ENCODE data around the gene PTMS.

Gene PTMS

DNA sequence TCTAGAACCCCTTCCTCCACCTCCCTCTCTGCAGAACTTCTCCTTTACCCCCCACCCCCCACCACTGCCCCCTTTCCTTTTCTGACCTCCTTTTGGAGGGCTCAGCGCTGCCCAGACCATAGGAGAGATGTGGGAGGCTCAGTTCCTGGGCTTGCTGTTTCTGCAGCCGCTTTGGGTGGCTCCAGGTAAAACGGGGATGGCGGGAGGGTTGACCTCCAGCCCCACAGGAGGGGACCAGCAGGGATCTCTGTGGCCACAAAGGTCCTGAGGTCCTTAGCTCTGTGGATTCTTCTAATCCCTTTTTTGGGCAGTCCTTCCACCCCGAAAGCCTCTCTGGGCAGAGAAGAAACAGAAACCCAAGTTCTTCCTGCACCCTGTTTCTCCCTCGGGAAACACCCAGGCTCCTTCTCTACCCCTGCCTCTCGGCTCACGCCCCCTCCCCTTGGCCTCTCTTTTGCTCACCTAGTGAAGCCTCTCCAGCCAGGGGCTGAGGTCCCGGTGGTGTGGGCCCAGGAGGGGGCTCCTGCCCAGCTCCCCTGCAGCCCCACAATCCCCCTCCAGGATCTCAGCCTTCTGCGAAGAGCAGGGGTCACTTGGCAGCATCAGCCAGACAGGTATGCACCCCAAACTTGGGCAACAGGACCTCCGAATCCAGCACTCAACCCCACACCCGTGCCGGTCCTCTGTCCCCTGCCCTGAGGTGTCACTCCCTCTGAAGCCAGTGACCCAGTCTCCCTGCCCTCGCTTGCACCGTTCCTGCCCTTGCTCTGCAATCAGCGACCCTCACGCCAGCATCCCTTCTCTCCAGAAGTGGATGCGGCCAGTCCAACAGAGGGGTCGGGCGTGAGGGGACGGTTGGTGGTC, 6.8 kb downstream of the PTMS start:
- no peak for DNase-seq

DNA sequence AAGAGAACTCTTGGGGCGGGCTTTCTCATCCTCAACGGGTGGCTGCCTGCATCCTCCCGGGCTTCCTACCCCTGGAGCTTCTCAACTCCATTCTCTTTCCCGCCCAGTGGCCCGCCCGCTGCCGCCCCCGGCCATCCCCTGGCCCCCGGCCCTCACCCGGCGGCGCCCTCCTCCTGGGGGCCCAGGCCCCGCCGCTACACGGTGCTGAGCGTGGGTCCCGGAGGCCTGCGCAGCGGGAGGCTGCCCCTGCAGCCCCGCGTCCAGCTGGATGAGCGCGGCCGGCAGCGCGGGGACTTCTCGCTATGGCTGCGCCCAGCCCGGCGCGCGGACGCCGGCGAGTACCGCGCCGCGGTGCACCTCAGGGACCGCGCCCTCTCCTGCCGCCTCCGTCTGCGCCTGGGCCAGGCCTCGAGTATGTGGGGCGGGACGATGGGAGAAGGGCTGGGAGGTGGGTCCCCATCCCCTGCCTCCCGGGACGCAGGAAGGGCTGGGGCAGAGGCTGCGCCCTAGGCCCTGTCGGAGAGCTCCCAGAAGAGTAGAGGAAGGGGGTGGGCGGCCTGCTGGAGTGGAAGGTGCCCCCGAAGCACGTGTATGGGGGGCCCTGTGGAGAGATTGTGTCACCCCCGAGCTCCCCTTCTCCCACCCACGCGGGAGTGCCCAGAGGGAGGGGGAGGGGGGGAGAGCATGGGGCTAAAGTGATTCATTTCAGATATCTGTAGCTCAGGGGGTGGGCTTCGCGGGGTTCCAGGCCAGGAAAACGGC, 7.6 kb downstream of the PTMS start:
- DNase-seq: no peak

DNA sequence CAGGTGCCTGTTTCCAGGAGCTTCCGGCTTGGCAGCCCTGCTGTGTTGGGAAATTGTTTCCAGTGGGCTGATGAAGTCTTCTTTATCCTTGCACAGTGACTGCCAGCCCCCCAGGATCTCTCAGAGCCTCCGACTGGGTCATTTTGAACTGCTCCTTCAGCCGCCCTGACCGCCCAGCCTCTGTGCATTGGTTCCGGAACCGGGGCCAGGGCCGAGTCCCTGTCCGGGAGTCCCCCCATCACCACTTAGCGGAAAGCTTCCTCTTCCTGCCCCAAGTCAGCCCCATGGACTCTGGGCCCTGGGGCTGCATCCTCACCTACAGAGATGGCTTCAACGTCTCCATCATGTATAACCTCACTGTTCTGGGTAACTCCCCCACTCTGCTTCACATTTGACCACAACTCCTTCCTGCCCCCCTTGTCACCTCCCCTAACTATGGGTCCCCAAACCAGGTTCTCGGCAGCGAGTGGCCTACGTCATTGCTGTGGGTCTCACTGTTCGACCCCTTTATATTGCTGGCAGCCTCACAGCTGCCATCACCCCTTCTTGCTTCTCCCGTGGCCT, 8.4 kb downstream of the PTMS start:
- peak; percentile 58 to 74 for DNase-seq

DNA sequence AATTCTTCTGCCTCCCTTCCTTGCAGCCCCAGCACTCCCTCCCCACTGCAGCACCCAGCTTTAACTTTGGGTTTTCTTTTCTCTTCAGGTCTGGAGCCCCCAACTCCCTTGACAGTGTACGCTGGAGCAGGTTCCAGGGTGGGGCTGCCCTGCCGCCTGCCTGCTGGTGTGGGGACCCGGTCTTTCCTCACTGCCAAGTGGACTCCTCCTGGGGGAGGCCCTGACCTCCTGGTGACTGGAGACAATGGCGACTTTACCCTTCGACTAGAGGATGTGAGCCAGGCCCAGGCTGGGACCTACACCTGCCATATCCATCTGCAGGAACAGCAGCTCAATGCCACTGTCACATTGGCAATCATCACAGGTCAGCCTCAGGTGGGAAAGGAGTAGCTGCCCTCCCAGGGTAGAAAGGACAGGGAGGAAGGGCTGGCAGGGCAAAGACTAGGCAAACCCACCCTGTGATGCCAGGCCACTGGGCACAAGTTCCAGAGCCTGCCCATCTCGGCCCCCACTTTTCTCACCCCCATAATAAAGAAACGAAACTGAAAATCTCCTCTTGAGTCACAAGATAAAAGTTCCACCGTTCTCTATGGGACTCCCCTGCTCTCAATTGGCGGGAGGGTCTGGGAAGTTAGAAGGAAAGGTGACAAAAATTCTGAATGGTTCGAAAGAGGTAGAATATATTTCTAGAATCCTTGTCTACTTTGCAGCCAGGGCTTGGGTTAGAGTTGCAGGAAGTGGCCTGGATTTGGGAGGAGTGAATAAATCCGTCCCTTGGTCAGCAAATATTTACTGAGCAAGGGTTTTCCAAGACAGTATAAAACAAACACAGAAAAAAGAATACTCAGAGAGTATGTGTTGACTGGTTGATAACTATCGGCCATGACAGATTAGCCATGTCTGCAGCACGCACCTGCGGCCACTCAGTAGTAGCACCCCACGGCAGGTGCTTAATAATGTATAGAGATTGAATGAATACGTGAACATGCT, 9.3 kb downstream of the PTMS start:
- no peak for DNase-seq

DNA sequence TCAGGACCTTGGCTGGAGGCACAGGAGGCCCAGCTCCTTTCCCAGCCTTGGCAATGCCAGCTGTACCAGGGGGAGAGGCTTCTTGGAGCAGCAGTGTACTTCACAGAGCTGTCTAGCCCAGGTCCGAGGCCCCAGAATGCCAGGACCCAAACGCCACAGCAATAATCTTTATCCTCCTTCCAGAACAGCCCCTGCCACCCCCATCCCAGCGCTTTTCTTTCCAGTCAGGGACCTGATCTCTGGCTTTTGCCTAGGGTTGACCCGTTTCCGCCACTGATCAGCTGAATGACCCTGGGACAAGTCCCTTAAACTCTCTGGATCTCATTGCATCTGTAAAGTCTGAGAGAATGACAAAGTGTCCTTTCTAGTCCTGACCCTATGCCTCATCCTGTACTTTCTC, 11.2 kb downstream of the PTMS start:
- no peak for DNase-seq

DNA sequence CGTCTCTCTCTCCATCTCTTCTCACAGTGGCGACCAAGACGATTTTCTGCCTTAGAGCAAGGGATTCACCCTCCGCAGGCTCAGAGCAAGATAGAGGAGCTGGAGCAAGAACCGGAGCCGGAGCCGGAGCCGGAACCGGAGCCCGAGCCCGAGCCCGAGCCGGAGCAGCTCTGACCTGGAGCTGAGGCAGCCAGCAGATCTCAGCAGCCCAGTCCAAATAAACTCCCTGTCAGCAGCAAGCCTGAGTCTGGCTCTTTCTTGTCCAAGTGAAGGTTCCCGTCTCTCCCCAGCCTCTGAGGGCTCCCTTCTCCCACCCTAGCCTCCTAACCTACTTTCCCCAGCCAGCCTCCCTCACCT, 12.0 kb downstream of the PTMS start:
- DNase-seq: no peak

DNA sequence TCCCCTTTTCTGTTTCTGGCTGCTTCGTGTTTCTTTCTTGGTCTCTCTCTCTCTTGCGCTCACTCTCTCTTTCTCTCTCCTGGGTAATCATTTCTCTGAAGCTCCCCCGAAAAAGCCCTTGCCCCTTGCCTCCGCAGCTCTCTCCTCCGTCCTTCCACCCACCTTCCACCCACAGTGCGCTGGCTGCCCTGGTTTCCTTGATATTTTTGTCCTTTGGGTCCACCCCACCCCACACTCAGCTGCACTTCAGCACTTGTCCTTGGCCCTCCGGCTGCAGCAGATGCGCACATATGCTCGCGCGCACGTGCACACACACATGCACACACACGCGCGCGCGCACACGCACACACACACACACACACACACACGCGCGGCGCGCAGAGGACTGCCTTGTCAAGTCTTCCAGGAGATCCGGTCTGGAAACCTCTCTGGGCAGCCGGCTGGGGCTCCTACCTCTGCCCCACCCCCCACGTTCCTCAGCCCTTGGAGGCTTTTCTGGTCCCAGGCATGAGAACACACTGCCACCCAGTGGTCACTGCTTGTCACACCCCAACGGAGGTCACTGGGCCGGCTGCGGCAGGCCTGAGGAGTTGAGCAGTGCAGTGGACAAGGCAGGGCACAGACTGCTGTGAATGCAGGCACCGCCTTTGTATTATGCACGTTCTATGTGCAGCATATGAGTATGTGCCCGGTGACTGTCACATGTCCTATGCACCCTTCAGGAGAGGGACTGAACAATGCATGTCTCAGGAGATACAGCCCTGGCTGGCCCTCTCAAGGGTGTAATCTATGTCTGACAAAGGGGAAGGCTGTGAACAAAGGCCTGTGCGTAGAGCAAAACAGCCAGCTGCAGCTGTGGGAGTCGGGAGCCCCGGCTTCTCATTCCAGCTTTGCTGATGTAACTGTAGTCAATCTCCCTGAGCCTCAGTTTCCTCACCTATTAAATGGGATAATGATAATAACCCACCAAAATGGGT, 12.7 kb downstream of the PTMS start:
- DNase-seq: peak; percentile 87 to 89

DNA sequence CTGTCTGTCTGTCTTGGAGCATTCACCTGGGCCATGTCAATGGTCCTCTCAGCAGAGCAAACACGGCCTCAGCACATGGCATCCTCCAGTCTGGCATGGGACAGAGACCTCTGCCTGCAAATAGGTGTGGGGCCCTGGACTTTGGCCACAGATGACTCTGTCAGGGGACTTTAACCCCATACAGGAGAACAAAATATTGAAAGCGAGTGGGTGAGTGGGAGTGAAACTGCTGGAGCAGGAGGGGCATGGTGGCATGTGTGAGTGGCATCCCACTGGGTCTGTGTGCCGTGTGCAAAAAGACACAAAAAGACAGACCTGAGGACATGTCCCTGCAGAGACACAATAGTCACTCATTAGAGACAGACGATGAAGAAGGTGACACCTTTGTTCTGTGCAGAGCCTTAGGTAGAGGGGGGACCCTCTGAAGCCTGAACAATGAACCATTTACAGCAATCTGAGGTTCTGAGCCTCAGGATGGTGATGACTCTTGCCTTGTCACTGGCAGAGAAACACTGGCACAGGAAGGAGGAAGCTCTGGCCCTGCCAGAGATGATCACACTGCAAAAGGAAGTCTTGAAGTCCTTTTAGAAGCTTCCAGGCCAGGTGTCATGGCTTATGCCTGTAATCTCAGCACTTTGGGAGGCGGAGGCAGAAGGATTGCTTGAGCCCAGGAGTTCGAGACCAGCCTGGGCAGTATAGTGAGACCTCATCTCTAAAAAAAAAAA, 13.7 kb downstream of the PTMS start:
- no peak for DNase-seq

DNA sequence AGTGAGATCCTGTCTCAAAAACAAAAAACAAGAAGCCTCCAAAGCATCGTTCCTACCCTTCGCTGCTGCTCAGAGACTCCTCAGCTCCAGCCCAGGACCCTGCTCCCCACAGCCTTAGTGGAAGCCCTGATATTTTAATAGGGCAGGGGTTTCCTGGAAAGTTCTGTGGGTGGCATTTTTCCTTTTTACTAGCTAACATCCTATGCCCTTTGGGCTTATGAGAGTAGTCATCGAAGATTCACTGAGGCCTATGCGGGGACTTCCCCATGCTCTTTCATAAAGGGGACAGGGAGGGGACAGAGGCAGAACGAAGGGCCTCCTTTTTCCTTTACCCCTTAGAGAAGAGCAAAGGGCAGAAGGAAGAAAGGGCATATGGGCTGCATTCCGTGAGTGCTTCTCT, 14.4 kb downstream of the PTMS start:
- DNase-seq: no peak

DNA sequence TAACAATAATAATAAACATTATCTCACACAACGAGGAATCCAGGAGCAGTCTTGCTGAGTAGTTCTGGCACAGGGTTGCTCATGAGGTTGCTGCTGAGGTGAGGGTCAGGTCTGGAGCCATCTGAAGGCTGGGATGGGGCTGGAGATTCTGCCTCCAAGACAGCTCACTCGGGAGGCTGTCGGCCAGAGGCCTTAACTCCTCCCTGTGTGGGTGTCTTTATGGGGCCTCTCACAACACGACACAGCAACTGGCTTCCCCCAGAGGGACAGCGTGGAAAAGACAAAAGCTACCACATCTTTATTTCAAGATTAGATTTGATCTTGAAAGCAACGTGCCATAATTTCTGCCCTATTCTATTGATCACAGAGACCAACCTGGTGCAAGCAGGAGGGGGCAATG, 16.0 kb downstream of the PTMS start:
- no peak for DNase-seq

DNA sequence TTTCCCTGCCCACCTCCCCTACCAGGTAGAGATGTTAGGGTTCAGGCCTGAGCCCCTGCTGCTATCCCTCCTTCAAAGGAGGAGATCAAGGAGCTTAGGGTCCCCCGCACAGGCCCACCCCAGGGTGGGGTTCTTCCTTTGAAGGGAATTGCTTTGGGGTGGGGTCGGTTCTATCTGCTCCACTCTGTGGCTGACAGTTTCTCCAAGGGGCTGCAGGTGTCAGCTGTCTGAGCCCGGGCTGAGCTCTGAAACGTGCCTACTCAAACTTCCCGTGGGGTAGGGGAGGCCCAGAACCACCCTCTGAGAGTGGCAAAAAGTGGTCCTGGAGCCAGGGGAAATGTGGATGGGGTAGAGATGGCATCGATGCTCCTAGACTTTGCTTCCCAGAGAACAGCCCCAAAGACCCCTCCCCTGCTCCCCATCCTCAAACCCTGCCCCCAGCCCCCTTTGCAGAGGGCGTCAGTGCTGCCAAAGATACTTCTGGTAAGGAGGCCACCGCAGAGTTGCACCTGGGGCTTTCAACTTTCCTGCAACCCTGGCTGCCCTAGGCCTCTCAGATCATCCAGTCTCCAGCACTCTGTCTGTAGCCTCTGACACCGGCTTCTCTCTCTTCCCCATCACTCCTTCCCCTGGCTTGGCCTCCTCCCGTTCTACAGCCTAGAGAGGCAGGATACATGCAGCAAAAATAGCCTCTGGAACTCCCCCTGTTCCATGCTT, 16.8 kb downstream of the PTMS start:
- no peak for DNase-seq

DNA sequence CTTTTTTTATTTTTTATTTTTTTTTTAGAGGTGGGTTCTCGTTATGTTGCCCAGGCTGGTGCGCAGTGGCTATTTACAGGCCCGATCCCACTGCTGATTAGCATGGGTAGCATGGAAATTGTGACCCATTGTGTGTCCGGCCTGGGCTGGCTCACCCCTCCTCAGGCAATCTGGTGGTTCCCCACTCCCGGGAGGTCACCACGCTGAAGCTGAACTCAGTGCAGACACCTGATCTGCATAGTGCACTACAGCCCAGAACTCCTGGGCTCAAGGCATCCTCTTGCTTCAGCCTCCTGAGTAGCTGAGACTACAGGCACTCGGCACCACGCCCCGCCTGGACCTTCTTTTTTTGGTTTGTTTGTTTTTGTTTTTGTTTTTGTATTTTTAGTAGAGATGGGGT, 17.7 kb downstream of the PTMS start:
- no peak for DNase-seq

DNA sequence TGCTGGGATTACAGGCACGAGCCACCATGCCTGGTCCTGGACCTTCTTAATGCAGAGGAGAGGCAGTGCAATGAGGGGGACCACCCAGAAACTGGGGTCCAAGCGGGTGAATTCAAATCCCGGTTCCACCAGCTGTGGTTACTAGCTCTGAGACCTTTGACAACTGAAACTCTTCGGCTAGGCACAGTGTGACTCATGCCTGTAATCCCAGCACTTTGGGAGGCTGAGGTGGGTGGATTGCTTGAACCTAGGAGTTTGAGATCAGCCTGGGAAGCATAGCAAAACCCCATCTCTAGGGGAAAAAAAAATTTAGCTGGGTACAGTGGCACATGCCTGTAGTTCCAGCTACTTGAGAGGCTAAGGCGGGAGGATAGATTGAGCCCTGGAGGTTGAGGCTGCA, 18.1 kb downstream of the PTMS start:
- DNase-seq: no peak

DNA sequence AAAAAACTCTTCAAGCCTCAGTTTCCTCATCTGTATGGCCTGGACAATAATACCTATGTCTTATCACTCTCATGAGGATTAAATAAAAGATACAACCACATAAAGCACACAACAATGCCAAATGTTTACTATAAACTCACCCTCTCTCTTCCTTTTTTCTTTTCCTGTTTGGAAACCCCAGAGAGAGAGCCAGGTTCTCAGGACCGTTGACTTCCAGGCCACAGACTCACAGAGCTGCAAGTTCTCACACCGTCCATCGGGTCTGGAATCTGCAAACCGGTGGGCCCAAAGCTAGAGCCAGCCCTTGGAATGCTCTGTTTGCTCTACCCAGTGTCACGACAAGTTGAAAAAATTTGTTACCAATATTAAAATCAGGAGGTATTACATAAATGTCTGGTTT, 18.6 kb downstream of the PTMS start:
- no peak for DNase-seq

DNA sequence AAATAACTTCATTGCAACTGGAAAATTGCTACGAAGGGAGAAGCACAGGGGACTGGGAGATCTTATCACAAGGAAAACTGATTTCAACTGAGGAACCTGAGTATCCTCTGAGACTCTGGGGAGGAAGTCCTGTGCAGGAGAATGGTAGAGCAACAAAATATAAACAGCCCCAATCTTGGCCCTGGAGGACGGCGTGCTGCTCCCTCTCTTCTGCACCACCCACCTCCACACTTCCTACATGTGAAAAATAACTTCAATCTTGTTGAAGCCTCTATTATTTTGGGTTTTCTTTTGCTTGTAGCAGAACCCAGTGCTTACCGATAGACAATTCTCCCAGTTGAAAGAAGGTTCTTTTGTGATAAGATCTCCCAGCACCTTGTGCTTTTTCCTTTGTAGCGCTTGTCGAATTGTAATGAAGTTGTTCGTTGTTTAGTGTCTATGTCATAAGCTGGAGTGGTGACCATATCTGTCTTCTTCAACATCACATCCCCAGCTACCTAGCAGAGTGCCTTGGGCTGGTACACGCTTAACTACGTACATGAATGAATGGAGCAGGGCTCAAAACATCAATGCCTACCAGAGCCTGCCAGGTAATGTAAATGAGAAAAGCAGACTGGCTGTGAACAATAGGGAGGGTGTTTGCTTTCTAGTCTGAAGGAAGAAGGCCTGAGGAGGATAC, 20.4 kb downstream of the PTMS start:
- DNase-seq: peak; percentile 34 to 37

DNA sequence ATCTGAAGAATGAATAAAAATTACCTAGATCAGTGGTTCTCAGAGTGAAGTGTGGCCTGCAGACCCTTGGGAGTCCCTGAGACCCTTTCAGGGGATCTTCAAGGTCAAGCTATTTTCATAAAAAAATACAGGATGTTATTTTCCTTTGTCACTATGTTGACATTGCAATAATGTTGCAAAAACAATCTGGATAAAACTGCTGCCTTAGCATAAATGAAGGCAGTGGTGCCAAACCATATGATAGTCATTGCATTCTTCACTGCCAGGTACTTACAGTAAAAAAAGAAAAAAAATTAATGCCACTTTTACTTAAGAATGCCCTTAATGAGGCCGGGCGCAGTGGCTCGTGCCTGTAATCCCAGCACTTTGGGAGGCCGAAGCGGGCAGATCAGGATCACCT, 21.1 kb downstream of the PTMS start:
- no peak for DNase-seq

DNA sequence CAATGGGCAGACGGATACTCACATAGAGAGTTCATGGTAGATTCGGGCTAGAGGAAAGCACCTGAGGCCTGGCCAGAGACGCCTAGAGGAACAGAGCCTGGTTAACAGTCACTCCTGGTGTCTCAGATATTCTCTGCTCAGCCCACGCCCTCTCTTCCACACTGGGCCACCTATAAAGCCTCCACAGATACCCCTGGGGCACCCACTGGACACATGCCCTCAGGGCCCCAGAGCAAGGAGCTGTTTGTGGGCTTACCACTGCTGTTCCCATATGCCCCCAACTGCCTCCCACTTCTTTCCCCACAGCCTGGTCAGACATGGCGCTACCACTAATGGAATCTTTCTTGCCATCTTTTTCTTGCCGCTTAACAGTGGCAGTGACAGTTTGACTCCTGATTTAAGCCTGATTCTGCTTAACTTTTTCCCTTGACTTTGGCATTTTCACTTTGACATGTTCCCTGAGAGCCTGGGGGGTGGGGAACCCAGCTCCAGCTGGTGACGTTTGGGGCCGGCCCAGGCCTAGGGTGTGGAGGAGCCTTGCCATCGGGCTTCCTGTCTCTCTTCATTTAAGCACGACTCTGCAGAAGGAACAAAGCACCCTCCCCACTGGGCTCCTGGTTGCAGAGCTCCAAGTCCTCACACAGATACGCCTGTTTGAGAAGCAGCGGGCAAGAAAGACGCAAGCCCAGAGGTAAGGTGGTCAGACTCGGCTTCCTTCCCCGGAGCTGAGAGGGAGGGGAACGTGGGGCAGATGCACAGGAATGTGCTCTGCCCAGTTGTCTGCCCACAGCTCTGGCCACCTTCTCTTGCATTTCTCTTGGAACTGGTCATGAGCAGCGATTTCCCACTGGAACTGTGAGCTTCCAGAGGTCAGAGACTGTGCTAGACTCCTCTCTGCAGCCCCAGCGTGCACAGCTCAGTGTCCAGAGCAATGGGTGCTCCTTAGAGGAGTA, 23.1 kb downstream of the PTMS start, which contains the start of gene CD4:
CD4 (plus strand) TSS at position 557 of the 953 bp plus-strand sequence. CDS start 10,611 bp downstream, outside the sequence.
- peak; percentile 76 for DNase-seq

DNA sequence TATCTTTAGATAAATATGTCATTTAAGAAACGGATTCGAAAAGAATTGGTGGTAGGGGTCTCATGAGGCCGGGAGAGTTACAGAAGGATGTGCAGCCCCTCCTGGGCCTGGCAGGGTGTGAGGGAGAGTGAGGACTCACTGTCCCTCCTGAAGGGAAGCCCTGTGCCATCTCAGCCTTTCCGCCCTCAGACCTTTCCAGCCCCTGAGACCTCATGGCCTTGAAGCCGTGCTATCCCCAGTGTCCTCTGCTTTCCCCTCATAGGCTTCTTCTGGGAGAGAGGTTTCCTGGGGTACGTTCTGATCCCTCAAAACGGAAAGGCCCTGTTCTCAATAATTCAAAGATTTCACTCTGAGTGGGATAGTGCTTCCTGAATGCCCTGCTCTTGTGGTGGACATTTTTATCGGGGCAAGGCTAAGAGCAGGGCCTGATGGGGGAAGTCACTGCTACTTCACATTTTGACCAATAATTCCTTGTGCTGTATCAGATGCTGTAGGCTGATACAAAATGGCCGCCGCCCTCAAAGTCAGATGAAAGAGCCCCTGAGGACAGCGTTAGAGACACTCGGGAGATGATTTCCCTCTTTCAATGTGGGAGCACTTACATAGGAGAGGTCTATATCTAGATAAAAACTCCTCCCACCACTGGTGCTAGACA, 24.5 kb downstream of the PTMS start:
- peak in 1 of 2 donors; percentile 48 for DNase-seq

Measured in CD4-positive, alpha-beta T cell treated with Interleukin-1 beta for 1 hour (primary cell).